ENCODE data around the gene CLDN25.
"Not testable (repeated sequence)": the region's sequence is repeated elsewhere in the genome, so short reads cannot be mapped to it uniquely, and the experiment has no call there.

Gene CLDN25

GRCh38 chr11:113779496-113779895 lies at the start of gene CLDN25:
TSS of gene CLDN25 (plus strand) at chr11:113779796. CDS start at chr11:113779796, 0 bp downstream.
- no peak for DNase-seq

GRCh38 chr11:113730887-113731726 lies 48.5 kb upstream of the CLDN25 start:
- no peak for DNase-seq

GRCh38 chr11:113732092-113732491 lies 47.5 kb upstream of the CLDN25 start:
- no peak for DNase-seq

GRCh38 chr11:113736323-113736722 lies 43.3 kb upstream of the CLDN25 start:
- no peak for DNase-seq

- DNase-seq: no peak
Observed at GRCh38 chr11:113752932-113753331, 26.7 kb upstream of the CLDN25 start.

- no peak for DNase-seq
Observed at GRCh38 chr11:113760241-113760640, 19.4 kb upstream of the CLDN25 start.

GRCh38 chr11:113763040-113763439 lies 16.6 kb upstream of the CLDN25 start:
- not testable (repeated sequence) for DNase-seq

GRCh38 chr11:113764527-113765219 lies 14.9 kb upstream of the CLDN25 start:
- no peak for DNase-seq

GRCh38 chr11:113771964-113772363 lies 7.6 kb upstream of the CLDN25 start:
- DNase-seq: no peak

GRCh38 chr11:113773092-113773415 lies 6.5 kb upstream of the CLDN25 start:
- no peak for DNase-seq

- DNase-seq: peak; percentile 93
Observed at GRCh38 chr11:113773416-113774173, 6.0 kb upstream of the CLDN25 start, which contains the start of gene ZW10. TSS of gene ZW10 (minus strand) at chr11:113773692. CDS start at chr11:113773666, 26 bp downstream.

- no peak for DNase-seq
Observed at GRCh38 chr11:113774174-113774503, 5.5 kb upstream of the CLDN25 start.

- DNase-seq: no peak
Observed at GRCh38 chr11:113778111-113778910, 1.3 kb upstream of the CLDN25 start.

GRCh38 chr11:113781682-113782081 lies 2.1 kb downstream of the CLDN25 start:
- no peak for DNase-seq

- no peak for DNase-seq
Observed at GRCh38 chr11:113782134-113782533, 2.5 kb downstream of the CLDN25 start.

GRCh38 chr11:113789016-113789415 lies 9.4 kb downstream of the CLDN25 start:
- not testable (repeated sequence) for DNase-seq

- DNase-seq: no peak
Observed at GRCh38 chr11:113789675-113790320, 10.2 kb downstream of the CLDN25 start.

GRCh38 chr11:113796663-113797259 lies 17.2 kb downstream of the CLDN25 start:
- peak; percentile 27 for DNase-seq

- DNase-seq: no peak
Observed at GRCh38 chr11:113802621-113803020, 23.0 kb downstream of the CLDN25 start.

- no peak for DNase-seq
Observed at GRCh38 chr11:113805640-113806039, 26.0 kb downstream of the CLDN25 start.

GRCh38 chr11:113806406-113806805 lies 26.8 kb downstream of the CLDN25 start:
- DNase-seq: no peak

GRCh38 chr11:113808931-113809330 lies 29.3 kb downstream of the CLDN25 start:
- DNase-seq: no peak

Measured in CD4-positive, alpha-beta T cell treated with Interleukin-21 for 1 hour (primary cell).